Glutamatergic neuron (in vitro differentiated cells): ENCODE measurements around the gene LIMS1. TPM values are rescaled to one million over a fixed set of nuclear protein-coding genes. Genes with fewer than 3 reads are reported as not detected.

Experiments used
- DNase-seq: peaks from one replicate; pipeline ENCODE4 v3.0.0; 2022
- H3K27ac Mint-ChIP-seq: one replicate; pipeline ENCODE4 v1.8.0; 2020; ENCODE audit warnings: mild to moderate bottlenecking, mixed read lengths, inconsistent platforms; ENCODE audit not compliant: unreplicated experiment
- H3K27me3 Mint-ChIP-seq: one replicate; pipeline ENCODE4 v1.8.0; 2020; ENCODE audit warnings: mild to moderate bottlenecking, moderate library complexity, mixed read lengths, inconsistent platforms; ENCODE audit not compliant: unreplicated experiment
- H3K36me3 Mint-ChIP-seq: one replicate; pipeline ENCODE4 v1.8.0; 2020; ENCODE audit warnings: mild to moderate bottlenecking, mixed read lengths, inconsistent platforms; ENCODE audit not compliant: unreplicated experiment
- H3K4me1 Mint-ChIP-seq: one replicate; pipeline ENCODE4 v1.8.0; 2020; ENCODE audit warnings: mild to moderate bottlenecking, low read depth, mixed read lengths, inconsistent platforms; ENCODE audit not compliant: unreplicated experiment
- H3K4me3 Mint-ChIP-seq: one replicate; pipeline ENCODE4 v1.8.0; 2020; ENCODE audit warnings: mild to moderate bottlenecking, mixed read lengths, inconsistent platforms; ENCODE audit not compliant: unreplicated experiment
- H3K9me3 Mint-ChIP-seq: one replicate; pipeline ENCODE4 v1.8.0; 2020; ENCODE audit warnings: mild to moderate bottlenecking, moderate library complexity, mixed read lengths, inconsistent platforms; ENCODE audit not compliant: unreplicated experiment
- CTCF ChIP-seq: fragments of 200-600 bp; sonication (generic); IDR thresholded peaks from one replicate; pipeline ENCODE4 v1.5.0; 2021; ENCODE audit not compliant: partially characterized antibody, unreplicated experiment
- total RNA-seq: library from RNA; stranded (reverse); fragmentation: NEBNext Ultra II Directional; extraction: Animal tissue kit (Norgen Biotek cat#: 25700); gene quantifications from one replicate; pipeline ENCODE4 v1.2.1, GENCODE V29; 2021; ENCODE audit not compliant: unreplicated experiment

LIMS1 gene
- total RNA-seq, 1 donor from 2014 or later = 18.5 TPM

GRCh38 chr2:108547606-108548005, 13.3 kb downstream of the LIMS1 start:
- no peaks in the 10 kb centered on the region for H3K4me1 Mint-ChIP-seq
- H3K27ac Mint-ChIP-seq = no peak overlapping the region

GRCh38 chr2:108548208-108549003, 14.1 kb downstream of the LIMS1 start:
- no peak for DNase-seq
- Mint-ChIP-seq H3K4me1 (peaks cover 2% of the 10 kb centered on the region), H3K4me3 (no peak overlapping the region), H3K27me3 (no peaks in the 10 kb centered on the region), H3K36me3 (no peaks in the 10 kb centered on the region), H3K27ac (no peak overlapping the region), H3K9me3 (no peaks in the 10 kb centered on the region)
- TF ChIP-seq CTCF = no peak

More at GRCh38 chr2:108547606-108548005, 13.3 kb downstream of the LIMS1 start:
- no peaks in the 10 kb centered on the region for H3K27me3 Mint-ChIP-seq
- DNase-seq = no peak
- H3K9me3 Mint-ChIP-seq = no peaks in the 10 kb centered on the region
- no peak overlapping the region for H3K4me3 Mint-ChIP-seq
- no peak for TF ChIP-seq CTCF
- H3K36me3 Mint-ChIP-seq = peaks cover 3% of the 10 kb centered on the region

GRCh38 chr2:108552566-108552965, 18.3 kb downstream of the LIMS1 start:
- Mint-ChIP-seq H3K27me3 (no peaks in the 10 kb centered on the region), H3K36me3 (no peaks in the 10 kb centered on the region), H3K27ac (no peak overlapping the region), H3K9me3 (no peaks in the 10 kb centered on the region), H3K4me1 (peaks cover 13% of the 10 kb centered on the region), H3K4me3 (no peak overlapping the region)
- no peak for TF ChIP-seq CTCF
- DNase-seq = no peak

GRCh38 chr2:108553209-108553919, 19.1 kb downstream of the LIMS1 start:
- H3K9me3 Mint-ChIP-seq = no peaks in the 10 kb centered on the region
- H3K36me3 Mint-ChIP-seq = no peaks in the 10 kb centered on the region
- H3K27ac Mint-ChIP-seq = no peak overlapping the region
- H3K4me1 Mint-ChIP-seq = peaks cover 13% of the 10 kb centered on the region
- no peak for DNase-seq
- H3K27me3 Mint-ChIP-seq = peaks cover 2% of the 10 kb centered on the region
- no peak for TF ChIP-seq CTCF
- no peak overlapping the region for H3K4me3 Mint-ChIP-seq

- H3K27me3 Mint-ChIP-seq = peaks cover 2% of the 10 kb centered on the region
- no peak for DNase-seq
- H3K36me3 Mint-ChIP-seq = no peaks in the 10 kb centered on the region
- H3K4me1 Mint-ChIP-seq = peaks cover 13% of the 10 kb centered on the region
- no peaks in the 10 kb centered on the region for H3K9me3 Mint-ChIP-seq
- H3K27ac Mint-ChIP-seq = no peak overlapping the region
- no peak overlapping the region for H3K4me3 Mint-ChIP-seq
- TF ChIP-seq CTCF = no peak
Measured at GRCh38 chr2:108554528-108554927, 20.3 kb downstream of the LIMS1 start.
